Nephron progenitor cell (in vitro differentiated cells): Measurements from ENCODE around the gene SORCS2.

Experiments used
- DNase-seq: peaks from one replicate; pipeline ENCODE4 v3.0.0; 2021
- H3K27ac Mint-ChIP-seq: 2 replicates; pipeline ENCODE4 v1.8.0; 2021; ENCODE audit warnings: mild to moderate bottlenecking, moderate library complexity, mixed read lengths
- H3K27me3 Mint-ChIP-seq: 2 replicates; pipeline ENCODE4 v1.8.0; 2021; ENCODE audit warnings: mild to moderate bottlenecking, low read depth, mixed read lengths; ENCODE audit not compliant: poor library complexity
- H3K36me3 Mint-ChIP-seq: 2 replicates; pipeline ENCODE4 v1.8.0; 2021; ENCODE audit warnings: low read depth, mixed read lengths
- H3K4me1 Mint-ChIP-seq: 2 replicates; pipeline ENCODE4 v1.8.0; 2021; ENCODE audit warnings: mixed read lengths
- H3K4me3 Mint-ChIP-seq: 2 replicates; pipeline ENCODE4 v1.8.0; 2021; ENCODE audit warnings: mild to moderate bottlenecking, moderate library complexity, mixed read lengths
- H3K9me3 Mint-ChIP-seq: 2 replicates; pipeline ENCODE4 v1.8.0; 2021; ENCODE audit warnings: mild to moderate bottlenecking, moderate library complexity, mixed read lengths
- CTCF ChIP-seq: fragments of 200-600 bp; sonication (generic); IDR thresholded peaks from 2 replicates; pipeline ENCODE4 v1.5.0; 2021; ENCODE audit warnings: antibody characterized with exemption

The SORCS2 gene

GRCh38 chr4:7746351-7747061, 554.2 kb downstream of the SORCS2 start:
- Mint-ChIP-seq H3K4me3 (no peak overlapping the region), H3K4me1 (peaks cover 77% of the 10 kb centered on the region), H3K9me3 (peaks cover 20% of the 10 kb centered on the region), H3K36me3 (peaks cover 22% of the 10 kb centered on the region), H3K27ac (no peak overlapping the region), H3K27me3 (peaks cover 6% of the 10 kb centered on the region)
- TF ChIP-seq CTCF = no peak
- no peak for DNase-seq

DNA sequence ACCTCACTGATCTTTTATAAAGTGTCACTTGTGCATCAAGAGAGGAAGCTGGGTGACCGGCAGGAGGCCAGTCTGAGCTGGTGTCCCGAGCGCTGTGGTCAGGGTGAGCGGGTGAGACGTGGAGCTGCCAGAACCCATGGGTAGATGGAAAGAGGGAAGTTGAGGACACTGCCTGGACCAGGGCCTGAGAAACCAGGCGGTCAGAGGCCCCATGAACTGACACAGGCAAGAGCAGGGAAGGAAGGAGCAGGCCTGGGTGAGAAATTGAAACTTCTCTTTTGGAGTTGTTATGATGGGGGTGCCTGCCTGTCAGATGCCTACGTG, 554.7 kb downstream of the SORCS2 start:
- Mint-ChIP-seq H3K36me3 (peaks cover 22% of the 10 kb centered on the region), H3K27me3 (peaks cover 6% of the 10 kb centered on the region), H3K27ac (peak overlapping the region; percentile 64), H3K4me3 (no peak overlapping the region), H3K9me3 (peaks cover 24% of the 10 kb centered on the region), H3K4me1 (peaks cover 80% of the 10 kb centered on the region)
- DNase-seq = no peak
- no peak for TF ChIP-seq CTCF

DNA sequence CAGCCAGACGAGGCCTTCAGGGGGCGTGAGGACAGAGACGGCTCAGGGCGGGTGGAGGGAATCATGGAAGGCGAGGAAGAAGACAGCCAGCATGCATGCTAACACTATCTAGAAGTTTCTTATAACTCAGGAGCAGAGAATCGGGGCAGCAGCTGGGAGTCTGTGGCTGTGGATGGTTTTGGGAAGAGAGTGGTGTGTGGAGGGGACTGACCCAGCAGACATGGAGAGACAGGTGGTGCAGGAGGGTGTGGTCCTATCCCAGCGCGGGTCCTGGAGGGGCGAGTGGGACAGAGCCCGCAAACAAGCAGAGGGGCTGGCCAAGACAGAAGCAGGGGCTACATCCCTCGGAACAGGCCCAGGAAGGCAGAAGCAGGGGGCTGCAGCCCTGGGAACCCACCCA, 555.2 kb downstream of the SORCS2 start:
- TF ChIP-seq CTCF = no peak
- Mint-ChIP-seq H3K4me3 (peak overlapping the region; percentile 10), H3K27ac (peak overlapping the region; percentile 64), H3K27me3 (peaks cover 6% of the 10 kb centered on the region), H3K9me3 (peaks cover 24% of the 10 kb centered on the region), H3K36me3 (peaks cover 22% of the 10 kb centered on the region), H3K4me1 (peaks cover 80% of the 10 kb centered on the region)
- no peak for DNase-seq

GRCh38 chr4:7750523-7750922, 558.2 kb downstream of the SORCS2 start:
- peaks cover 22% of the 10 kb centered on the region for H3K36me3 Mint-ChIP-seq
- TF ChIP-seq CTCF = no peak
- peaks cover 6% of the 10 kb centered on the region for H3K27me3 Mint-ChIP-seq
- DNase-seq = no peak
- no peak overlapping the region for H3K27ac Mint-ChIP-seq
- H3K4me3 Mint-ChIP-seq = no peak overlapping the region
- H3K9me3 Mint-ChIP-seq = peaks cover 24% of the 10 kb centered on the region
- H3K4me1 Mint-ChIP-seq = peaks cover 81% of the 10 kb centered on the region

DNA sequence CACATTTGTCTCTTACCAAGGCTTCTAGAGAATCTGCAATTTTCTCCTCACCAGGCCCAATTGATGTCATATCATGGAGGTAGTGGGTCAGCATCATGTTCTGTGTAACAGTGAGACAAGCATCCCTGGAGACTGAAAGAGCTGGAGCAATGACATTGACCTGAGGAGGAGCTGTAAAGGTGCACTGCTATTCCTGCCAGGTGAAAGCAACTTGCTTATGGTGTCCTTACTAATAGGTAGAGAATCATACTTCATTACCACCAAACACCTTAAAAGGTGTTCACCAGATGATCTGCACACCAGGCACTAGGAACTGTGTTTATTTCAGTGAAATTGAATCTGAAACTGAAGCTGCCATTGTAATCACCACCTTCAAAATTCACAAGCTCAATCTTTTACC, 558.6 kb downstream of the SORCS2 start:
- Mint-ChIP-seq H3K4me3 (no peak overlapping the region), H3K27me3 (peaks cover 6% of the 10 kb centered on the region), H3K4me1 (peaks cover 83% of the 10 kb centered on the region), H3K27ac (no peak overlapping the region), H3K9me3 (peaks cover 24% of the 10 kb centered on the region), H3K36me3 (peaks cover 22% of the 10 kb centered on the region)
- no peak for TF ChIP-seq CTCF
- DNase-seq = no peak

- Mint-ChIP-seq H3K27ac (no peak overlapping the region), H3K36me3 (peaks cover 18% of the 10 kb centered on the region), H3K9me3 (peaks cover 17% of the 10 kb centered on the region), H3K4me3 (no peak overlapping the region), H3K4me1 (peaks cover 85% of the 10 kb centered on the region), H3K27me3 (peaks cover under 1% of the 10 kb centered on the region)
- no peak for TF ChIP-seq CTCF
- DNase-seq = no peak
These were observed 560.3 kb downstream of the SORCS2 start for GRCh38 chr4:7752649-7753048.
